ENCODE data around the gene ACSS2. TPM values are rescaled to one million over a fixed set of nuclear protein-coding genes. Genes with fewer than 3 reads are reported as not detected.

The ACSS2 gene
- total and polyA plus RNA-seq, 10 of the 15 experiments (the other 5 are each of a cell fraction or from before 2014, with no cell fraction given): 2.8 to 37.2 (median 24.2) TPM

DNA sequence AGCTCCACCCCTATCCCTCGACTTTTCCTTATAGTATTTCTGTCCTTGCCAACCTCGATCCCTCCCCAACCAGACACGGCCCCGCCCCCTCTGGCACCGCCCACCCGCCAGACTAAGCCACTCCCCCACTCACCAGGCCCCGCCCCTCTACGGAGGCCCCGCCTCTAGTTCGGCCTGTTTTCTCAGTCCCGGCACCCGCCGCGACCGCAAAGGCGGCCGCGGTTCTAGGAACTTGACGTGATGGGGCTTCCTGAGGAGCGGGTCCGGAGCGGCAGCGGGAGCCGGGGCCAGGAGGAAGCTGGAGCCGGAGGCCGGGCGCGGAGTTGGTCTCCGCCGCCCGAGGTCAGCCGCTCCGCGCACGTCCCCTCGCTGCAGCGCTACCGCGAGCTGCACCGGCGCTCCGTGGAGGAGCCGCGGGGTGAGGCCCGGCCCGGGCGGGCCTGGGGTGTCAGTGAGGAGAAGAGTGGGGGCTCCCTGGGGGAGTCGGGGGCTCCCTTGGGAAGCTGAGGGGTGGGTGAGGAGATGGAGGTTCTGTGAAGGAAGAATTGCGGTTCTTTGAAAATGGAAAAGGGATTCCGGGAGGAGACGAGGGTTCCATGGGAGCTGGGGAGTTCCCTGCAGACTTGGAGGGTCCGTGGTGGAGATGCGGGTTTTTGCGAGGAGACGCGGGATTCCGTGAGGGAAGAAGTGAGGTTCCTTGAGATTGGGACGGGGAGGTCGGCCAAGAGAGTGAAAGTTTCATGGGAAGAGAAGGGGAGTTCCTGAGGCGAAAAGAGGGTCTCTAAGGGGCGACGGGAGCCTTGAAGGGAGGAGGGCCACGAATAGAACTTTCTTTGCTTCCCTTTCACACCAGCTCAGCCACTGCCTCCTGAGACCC, at the start of gene ACSS2 (continued):
- 0 out of 3 replicates have a peak, but pooled peaks of 1 of the 2 experiments have one; percentile 31 for TF ChIP-seq EGR1 (IDR thresholded peaks at IDR 0.05; ENCODE audit: borderline replicate concordance in 1 of 2, low read depth in 2 of 2, low read length in 2 of 2)
- TF ChIP-seq SIN3A (IDR thresholded peaks at IDR 0.05; ENCODE audit: low read depth, low read length): 0 out of 2 replicates have a peak, but pooled peaks have one; percentile 33
- TF ChIP-seq SMAD1 (IDR thresholded peaks at IDR 0.05; ENCODE audit: low read depth, partially characterized antibody): no peak
- TF ChIP-seq CHD2 (IDR thresholded peaks at IDR 0.05; ENCODE audit: borderline replicate concordance, low read depth, low read length): no peak
- TF ChIP-seq KAT2A (conservative IDR thresholded peaks at IDR 0.05; ENCODE audit: control insufficient read depth, low read depth, low read length): no peak
- TF ChIP-seq, protein P1, sequence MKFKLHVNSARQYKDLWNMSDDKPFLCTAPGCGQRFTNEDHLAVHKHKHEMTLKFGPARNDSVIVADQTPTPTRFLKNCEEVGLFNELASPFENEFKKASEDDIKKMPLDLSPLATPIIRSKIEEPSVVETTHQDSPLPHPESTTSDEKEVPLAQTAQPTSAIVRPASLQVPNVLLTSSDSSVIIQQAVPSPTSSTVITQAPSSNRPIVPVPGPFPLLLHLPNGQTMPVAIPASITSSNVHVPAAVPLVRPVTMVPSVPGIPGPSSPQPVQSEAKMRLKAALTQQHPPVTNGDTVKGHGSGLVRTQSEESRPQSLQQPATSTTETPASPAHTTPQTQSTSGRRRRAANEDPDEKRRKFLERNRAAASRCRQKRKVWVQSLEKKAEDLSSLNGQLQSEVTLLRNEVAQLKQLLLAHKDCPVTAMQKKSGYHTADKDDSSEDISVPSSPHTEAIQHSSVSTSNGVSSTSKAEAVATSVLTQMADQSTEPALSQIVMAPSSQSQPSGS (IDR thresholded peaks at IDR 0.05; ENCODE audit: low read length): no peak

DNA sequence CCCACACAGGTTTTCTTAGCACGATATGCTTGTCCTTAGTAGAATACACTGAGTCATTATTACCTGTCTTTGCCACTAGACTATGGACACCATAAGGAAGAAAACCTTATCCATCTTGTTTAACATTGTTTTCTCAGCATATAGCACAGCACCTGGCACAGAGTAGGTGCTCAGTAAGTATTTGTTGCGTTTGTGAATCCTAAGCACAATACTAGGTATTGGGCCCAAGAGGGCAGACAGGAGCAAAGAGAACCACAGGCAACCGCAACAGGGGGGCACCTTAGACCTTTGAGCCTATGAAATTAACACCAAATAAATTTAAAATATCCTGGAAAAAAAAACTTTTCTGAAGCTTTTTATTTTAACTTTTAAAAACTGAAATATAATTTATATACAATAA, 47.2 kb upstream of the ACSS2 start:
- no peak for ATAC-seq
- Histone ChIP-seq H3K27me3 (replicated peaks in 1 of 2; ENCODE audit: control insufficient read depth in 2 of 2, insufficient read depth in 2 of 2, low read length in 1 of 2) (no peaks in the 10 kb centered on the region), H4K20me1 (ENCODE audit: control insufficient read depth, insufficient read depth) (no peaks in the 10 kb centered on the region), H2AFZ (ENCODE audit: control insufficient read depth, low read depth, low read length) (no peak overlapping the region), H3K4me3 (no peak overlapping the region), H3K9ac (ENCODE audit: control insufficient read depth, insufficient read depth, low read length) (no peak overlapping the region), H3K79me2 (ENCODE audit: control insufficient read depth, insufficient read depth, low read length) (peaks cover 11% of the 10 kb centered on the region), H3K27ac (ENCODE audit: control insufficient read depth, insufficient read depth) (no peak overlapping the region), H3K36me3 (ENCODE audit: control insufficient read depth in 2 of 2, insufficient read depth in 2 of 2, low read length in 1 of 2) (no peaks in the 10 kb centered on the region), H3K4me2 (ENCODE audit: control insufficient read depth, insufficient read depth) (no peak overlapping the region), H3K9me3 (replicated peaks; ENCODE audit: control insufficient read depth, insufficient read depth, low read length) (no peaks in the 10 kb centered on the region), H3K4me1 (ENCODE audit: control insufficient read depth, insufficient read depth, low read length) (no peaks in the 10 kb centered on the region)
- FAIRE-seq: no peak
- ChIA-PET RAD21 (ENCODE audit: unreplicated experiment) (no interaction called here), SMC1A (ENCODE audit: uncharacterized antibody, unreplicated experiment) (no interaction called here), POLR2A (no interaction called here), CTCF (interaction anchor here (1.0 kb wide), 1 partner anchor 127 kb away, joined by 3 read pairs; the partner anchor contains the start of genes GSS and MYH7B)
- intact Hi-C loops (cut with micrococcal nuclease; ENCODE audit: unreplicated experiment) (loop anchor here (5.0 kb wide), 1 partner anchor 448 kb away; the partner anchor contains the start of gene MMP24OS), in situ Hi-C loops (cut with MboI) (loop anchor here (25.0 kb wide), 1 partner anchor 433 kb away; no protein-coding TSS in a partner anchor)
- WGBS (ENCODE audit: insufficient coverage, insufficient replicate concordance, low lambda C conversion rate, missing lambda C conversion rate): 60% methylated on average over 3 of the region's 3 CpGs
- DNase-seq (ENCODE audit: low read depth, low spot score): no peak
- no TSS peak for BruUV-seq (replicated peaks)
- TF ChIP-seq IKZF2 (IDR thresholded peaks at IDR 0.05) (no peak), NFXL1 (IDR thresholded peaks at IDR 0.05; ENCODE audit: borderline replicate concordance) (no peak), MTA2 (IDR thresholded peaks at IDR 0.05; ENCODE audit: low read depth) (no peak), EED (IDR thresholded peaks at IDR 0.05; ENCODE audit: low read depth) (no peak), JUNB (IDR thresholded peaks at IDR 0.05) (no peak)
- TF ChIP-seq, protein P2, sequence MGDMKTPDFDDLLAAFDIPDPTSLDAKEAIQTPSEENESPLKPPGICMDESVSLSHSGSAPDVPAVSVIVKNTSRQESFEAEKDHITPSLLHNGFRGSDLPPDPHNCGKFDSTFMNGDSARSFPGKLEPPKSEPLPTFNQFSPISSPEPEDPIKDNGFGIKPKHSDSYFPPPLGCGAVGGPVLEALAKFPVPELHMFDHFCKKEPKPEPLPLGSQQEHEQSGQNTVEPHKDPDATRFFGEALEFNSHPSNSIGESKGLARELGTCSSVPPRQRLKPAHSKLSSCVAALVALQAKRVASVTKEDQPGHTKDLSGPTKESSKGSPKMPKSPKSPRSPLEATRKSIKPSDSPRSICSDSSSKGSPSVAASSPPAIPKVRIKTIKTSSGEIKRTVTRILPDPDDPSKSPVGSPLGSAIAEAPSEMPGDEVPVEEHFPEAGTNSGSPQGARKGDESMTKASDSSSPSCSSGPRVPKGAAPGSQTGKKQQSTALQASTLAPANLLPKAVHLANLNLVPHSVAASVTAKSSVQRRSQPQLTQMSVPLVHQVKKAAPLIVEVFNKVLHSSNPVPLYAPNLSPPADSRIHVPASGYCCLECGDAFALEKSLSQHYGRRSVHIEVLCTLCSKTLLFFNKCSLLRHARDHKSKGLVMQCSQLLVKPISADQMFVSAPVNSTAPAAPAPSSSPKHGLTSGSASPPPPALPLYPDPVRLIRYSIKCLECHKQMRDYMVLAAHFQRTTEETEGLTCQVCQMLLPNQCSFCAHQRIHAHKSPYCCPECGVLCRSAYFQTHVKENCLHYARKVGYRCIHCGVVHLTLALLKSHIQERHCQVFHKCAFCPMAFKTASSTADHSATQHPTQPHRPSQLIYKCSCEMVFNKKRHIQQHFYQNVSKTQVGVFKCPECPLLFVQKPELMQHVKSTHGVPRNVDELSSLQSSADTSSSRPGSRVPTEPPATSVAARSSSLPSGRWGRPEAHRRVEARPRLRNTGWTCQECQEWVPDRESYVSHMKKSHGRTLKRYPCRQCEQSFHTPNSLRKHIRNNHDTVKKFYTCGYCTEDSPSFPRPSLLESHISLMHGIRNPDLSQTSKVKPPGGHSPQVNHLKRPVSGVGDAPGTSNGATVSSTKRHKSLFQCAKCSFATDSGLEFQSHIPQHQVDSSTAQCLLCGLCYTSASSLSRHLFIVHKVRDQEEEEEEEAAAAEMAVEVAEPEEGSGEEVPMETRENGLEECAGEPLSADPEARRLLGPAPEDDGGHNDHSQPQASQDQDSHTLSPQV (IDR thresholded peaks at IDR 0.05): no peak
- TF ChIP-seq, protein P1 (IDR thresholded peaks at IDR 0.05; ENCODE audit: low read length): no peak

All from GM12878 (cell line).